HepG2 (cell line): ENCODE data around the gene QKI. TPM values are rescaled to one million over a fixed set of nuclear protein-coding genes. Genes with fewer than 3 reads are reported as not detected.

Experiments used
- ELF4 ChIP-seq: sonication (generic); formaldehyde crosslinking; IDR thresholded peaks from 2 replicates; pipeline ENCODE4 v1.5.0; 2020; ENCODE audit warnings: missing genetic modification reagents, mild to moderate bottlenecking, moderate library complexity, borderline replicate concordance
- HNF4A ChIP-seq: sonication (generic); formaldehyde crosslinking; IDR thresholded peaks from 2 replicates; pipeline ENCODE4 v1.4.0; 2020; ENCODE audit warnings: missing genetic modification reagents
- KDM6A ChIP-seq: IDR thresholded peaks from 2 replicates; pipeline ENCODE4 v1.6.1; 2016; ENCODE audit warnings: low read depth
- polyA plus RNA-seq, 8 experiments: library from polyadenylated mRNA; depleted of rRNA in 3 of 8; stranded (reverse) in 7 of 8; unstranded in 1 of 8; fragments of >200 nt; fragmentation: Illumina TruSeq in 4 of 8; extraction: Trizol in 4 of 8; gene quantifications; 2 replicates each; pipeline versions ENCODE4 v1.2.1 to v1.2.3, GENCODE V29; 2011 to 2016; ENCODE audit warnings: low read depth in 4 of 8, missing spikeins in 1 of 8, mixed read lengths in 1 of 8; ENCODE audit not compliant: insufficient read depth in 1 of 8
- total RNA-seq, 5 experiments: library from RNA; depleted of rRNA; stranded (reverse); fragments of >200 nt; fragmentation: Illumina TruSeq; extraction: Trizol; gene quantifications; 2 replicates each; pipeline ENCODE4 v1.2.3, GENCODE V29; 2016; ENCODE audit warnings: low read depth in 1 of 5
- TF ChIP-seq, protein P1 (sequence below): sonication (generic); formaldehyde crosslinking; IDR thresholded peaks from 2 replicates; pipeline ENCODE4 v1.5.1; 2020; ENCODE audit warnings: missing genetic modification reagents, mild to moderate bottlenecking, borderline replicate concordance
- TF ChIP-seq, protein P2 (sequence below): sonication (generic); formaldehyde crosslinking; conservative IDR thresholded peaks from 2 replicates; pipeline ENCODE4 v1.4.0; 2020; ENCODE audit warnings: mild to moderate bottlenecking, missing genetic modification reagents, moderate library complexity
- TF ChIP-seq, protein P3 (sequence below): IDR thresholded peaks from 2 replicates; pipeline ENCODE4 v1.6.1; 2016; ENCODE audit warnings: mild to moderate bottlenecking, missing biosample characterization, missing genetic modification reagents
- TF ChIP-seq, protein P4 (sequence below): sonication (generic); formaldehyde crosslinking; IDR thresholded peaks from 2 replicates; pipeline ENCODE4 v1.8.0; 2022; ENCODE audit warnings: mild to moderate bottlenecking, missing genetic modification reagents, moderate library complexity

The QKI gene
- total and polyA plus RNA-seq, 2 of the 13 experiments (the other 11 are each of a cell fraction or from before 2014, with no cell fraction given) = 136 to 137 TPM

DNA sequence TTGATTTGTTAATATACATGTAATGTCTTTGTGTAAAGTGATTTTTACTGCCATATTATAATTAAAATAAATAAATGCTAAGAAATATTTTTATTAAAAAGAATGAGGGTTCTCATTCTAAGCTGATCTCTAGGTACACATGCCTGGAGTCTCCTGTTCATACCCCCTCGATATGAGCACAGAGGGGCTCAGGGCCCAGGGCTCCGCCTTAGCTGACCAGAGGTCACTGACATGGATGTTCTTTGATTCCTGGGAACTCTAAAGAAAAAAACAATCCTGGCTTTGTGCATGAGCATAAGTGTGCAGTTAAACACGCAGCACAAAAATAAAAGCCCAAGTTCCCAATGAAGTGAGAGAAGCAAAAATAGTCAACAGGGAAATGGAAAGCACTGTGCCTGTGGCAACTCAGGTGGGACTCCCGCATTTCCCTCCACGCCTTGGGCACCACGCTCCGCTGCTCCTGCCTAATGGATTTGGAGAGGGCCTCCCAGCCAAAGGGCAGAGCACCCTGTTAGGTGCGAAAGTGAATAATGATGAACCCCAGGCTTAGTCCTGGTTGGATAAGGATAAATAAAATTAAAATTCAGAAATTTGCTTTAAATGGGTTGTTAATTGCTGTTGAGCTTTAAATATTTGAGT is 33.3 kb upstream of the QKI start (continued):
- TF ChIP-seq, protein P1, sequence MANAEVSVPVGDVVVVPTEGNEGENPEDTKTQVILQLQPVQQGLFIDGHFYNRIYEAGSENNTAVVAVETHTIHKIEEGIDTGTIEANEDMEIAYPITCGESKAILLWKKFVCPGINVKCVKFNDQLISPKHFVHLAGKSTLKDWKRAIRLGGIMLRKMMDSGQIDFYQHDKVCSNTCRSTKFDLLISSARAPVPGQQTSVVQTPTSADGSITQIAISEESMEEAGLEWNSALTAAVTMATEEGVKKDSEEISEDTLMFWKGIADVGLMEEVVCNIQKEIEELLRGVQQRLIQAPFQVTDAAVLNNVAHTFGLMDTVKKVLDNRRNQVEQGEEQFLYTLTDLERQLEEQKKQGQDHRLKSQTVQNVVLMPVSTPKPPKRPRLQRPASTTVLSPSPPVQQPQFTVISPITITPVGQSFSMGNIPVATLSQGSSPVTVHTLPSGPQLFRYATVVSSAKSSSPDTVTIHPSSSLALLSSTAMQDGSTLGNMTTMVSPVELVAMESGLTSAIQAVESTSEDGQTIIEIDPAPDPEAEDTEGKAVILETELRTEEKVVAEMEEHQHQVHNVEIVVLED = no peak
- TF ChIP-seq, protein P2, sequence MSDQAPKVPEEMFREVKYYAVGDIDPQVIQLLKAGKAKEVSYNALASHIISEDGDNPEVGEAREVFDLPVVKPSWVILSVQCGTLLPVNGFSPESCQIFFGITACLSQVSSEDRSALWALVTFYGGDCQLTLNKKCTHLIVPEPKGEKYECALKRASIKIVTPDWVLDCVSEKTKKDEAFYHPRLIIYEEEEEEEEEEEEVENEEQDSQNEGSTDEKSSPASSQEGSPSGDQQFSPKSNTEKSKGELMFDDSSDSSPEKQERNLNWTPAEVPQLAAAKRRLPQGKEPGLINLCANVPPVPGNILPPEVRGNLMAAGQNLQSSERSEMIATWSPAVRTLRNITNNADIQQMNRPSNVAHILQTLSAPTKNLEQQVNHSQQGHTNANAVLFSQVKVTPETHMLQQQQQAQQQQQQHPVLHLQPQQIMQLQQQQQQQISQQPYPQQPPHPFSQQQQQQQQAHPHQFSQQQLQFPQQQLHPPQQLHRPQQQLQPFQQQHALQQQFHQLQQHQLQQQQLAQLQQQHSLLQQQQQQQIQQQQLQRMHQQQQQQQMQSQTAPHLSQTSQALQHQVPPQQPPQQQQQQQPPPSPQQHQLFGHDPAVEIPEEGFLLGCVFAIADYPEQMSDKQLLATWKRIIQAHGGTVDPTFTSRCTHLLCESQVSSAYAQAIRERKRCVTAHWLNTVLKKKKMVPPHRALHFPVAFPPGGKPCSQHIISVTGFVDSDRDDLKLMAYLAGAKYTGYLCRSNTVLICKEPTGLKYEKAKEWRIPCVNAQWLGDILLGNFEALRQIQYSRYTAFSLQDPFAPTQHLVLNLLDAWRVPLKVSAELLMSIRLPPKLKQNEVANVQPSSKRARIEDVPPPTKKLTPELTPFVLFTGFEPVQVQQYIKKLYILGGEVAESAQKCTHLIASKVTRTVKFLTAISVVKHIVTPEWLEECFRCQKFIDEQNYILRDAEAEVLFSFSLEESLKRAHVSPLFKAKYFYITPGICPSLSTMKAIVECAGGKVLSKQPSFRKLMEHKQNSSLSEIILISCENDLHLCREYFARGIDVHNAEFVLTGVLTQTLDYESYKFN = peak; percentile 59
- TF ChIP-seq, protein P3, sequence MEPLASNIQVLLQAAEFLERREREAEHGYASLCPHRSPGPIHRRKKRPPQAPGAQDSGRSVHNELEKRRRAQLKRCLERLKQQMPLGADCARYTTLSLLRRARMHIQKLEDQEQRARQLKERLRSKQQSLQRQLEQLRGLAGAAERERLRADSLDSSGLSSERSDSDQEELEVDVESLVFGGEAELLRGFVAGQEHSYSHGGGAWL = no peak
- TF ChIP-seq, protein P4, sequence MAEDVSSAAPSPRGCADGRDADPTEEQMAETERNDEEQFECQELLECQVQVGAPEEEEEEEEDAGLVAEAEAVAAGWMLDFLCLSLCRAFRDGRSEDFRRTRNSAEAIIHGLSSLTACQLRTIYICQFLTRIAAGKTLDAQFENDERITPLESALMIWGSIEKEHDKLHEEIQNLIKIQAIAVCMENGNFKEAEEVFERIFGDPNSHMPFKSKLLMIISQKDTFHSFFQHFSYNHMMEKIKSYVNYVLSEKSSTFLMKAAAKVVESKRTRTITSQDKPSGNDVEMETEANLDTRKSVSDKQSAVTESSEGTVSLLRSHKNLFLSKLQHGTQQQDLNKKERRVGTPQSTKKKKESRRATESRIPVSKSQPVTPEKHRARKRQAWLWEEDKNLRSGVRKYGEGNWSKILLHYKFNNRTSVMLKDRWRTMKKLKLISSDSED (CRISPR knock-in tag) = no peak
- TF ChIP-seq HNF4A = peak; percentile 17; the same call in 1 of the 2 replicates
- no peak for TF ChIP-seq ELF4 (CRISPR knock-in tag)
- TF ChIP-seq KDM6A = no peak
